ENCODE data around the gene SPTBN1.
"Not testable (repeated sequence)": the region's sequence is repeated elsewhere in the genome, so short reads cannot be mapped to it uniquely, and the experiment has no call there.

The SPTBN1 gene

DNA sequence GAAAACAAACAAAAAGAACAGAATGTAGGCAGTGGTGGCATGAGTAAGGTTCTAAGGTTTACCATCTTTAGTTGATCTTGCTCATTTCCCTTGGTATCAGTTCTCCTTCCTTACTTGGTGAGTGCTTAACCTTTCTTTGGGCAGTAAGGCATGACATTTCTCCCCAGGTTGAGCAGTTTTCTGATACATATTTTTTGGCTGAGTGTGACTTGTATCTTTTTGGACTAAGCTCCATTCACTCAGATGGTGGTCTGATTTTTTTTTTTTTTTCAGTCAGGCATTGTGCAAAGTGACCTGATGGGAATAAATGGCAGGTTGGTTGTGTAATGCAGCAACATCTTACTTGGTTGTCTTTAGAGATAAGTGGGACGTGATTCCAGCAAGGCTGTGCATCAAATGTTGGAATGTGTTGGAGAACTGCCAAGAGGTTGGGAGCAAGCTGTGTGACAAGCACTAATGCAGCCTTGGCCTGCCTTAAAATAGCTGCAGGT lies 15.1 kb downstream of the SPTBN1 start:
- no peak for DNase-seq

DNA sequence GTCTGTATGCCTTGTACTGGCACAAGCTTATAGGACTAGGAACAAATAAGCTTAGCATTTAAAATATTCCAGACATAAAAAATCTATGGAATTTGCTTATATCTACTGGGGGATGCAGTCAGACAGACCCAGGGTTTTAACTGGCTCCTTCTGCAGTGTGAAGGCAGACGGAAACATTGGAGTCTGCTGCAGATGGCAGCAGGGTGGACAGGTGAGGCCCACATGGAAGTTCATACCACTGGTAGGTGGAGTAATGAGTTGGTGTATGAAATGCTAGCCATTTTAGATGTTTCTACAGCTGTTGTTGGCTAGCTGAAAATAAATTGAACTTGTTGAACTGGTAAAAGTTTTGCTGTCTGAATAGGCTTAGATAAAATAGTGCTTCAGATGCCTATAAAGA lies 17.7 kb downstream of the SPTBN1 start:
- no peak for DNase-seq

DNA sequence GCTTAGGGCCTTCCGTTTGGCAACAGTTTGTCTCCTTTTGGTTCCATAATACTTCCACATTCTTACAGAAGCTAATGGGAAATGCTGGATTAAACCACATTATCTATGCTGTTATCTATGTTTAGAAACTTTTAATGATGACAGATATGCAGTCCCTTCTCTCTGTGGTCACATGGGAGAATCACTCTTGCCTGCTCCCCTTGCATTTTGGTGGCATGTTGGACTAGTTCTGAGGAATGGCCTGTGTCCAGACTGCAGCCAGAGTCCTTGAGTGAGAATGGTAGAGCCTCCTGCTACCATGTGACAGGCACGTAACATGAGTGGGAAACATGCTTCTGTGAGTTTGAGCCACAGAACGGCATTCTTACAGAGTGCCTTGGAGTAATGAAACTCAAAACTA lies 19.2 kb downstream of the SPTBN1 start:
- DNase-seq: no peak

DNA sequence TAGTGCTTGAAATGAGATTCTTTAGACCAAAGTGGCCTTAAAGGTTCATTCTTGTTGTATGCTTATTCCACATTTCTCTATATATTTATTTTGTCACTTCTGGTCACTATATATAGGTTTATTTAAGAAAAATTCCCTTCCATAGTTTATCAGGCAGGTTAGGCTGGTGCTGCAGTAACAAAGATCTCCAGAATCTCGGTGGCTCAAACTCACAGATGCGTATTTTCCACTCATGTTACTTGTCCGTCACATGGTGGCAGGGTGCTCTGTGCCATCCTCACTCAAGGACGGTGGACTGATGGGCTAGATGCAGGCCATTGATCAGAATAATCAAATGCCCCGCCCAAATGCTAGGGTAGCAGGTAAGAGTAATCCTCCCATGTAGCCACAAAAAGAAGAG lies 19.8 kb downstream of the SPTBN1 start:
- no peak for DNase-seq

DNA sequence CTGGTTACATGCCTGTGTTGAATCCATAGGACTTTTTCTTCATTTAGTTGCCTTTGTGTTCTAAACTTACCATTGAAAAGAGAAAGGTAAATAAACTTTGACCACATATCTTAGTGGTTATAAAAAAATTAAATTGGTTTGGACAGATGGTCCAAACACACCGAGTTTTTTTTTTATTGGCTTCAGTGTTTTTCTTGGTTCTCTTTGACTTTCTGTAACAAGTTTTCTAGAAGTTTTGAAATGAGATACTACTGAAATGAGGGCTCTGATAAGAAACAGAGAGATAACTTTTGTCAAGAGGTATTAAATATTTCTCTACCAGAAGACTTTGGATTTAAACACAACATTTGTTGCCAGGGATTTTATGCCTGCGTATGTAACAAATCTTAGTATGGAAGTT lies 20.7 kb downstream of the SPTBN1 start:
- no peak for DNase-seq

DNA sequence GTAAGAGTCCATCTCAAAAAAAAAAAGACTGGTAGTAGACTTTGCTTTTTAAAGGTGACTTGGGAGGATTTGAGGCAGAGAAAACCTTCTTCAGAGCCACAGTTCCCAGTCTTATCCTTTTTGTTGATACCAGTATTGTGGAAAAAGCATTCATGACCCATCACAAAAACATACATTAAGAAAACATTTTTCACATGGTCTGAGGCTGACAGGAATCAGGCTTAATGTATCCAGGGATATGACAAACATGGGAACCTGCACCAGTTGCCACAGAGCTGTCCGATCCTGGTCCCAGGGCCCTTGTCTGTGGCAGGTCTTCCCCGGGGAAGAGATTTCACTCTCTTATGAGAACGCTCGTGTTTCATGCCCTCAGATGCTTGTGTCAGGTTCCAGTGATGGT lies 21.8 kb downstream of the SPTBN1 start:
- DNase-seq: no peak

DNA sequence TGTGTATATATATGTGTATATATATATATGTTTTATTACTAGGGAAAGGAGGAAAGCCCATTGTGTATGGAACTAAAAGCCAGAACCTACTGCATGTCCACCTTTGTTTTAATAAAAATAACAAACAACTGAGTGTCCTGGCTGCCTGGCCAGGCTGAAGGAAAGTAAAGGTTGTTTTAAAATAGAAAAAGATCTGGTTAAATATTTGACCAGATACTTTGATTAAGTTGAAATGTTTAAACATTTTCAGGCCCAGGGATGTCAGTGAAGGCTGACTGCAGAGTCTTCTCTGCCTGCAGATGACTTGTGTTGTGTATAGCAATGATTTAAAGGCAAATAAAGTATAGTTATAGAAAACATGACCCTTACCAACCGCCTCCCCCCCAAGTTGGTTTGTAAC lies 22.8 kb downstream of the SPTBN1 start:
- no peak for DNase-seq

DNA sequence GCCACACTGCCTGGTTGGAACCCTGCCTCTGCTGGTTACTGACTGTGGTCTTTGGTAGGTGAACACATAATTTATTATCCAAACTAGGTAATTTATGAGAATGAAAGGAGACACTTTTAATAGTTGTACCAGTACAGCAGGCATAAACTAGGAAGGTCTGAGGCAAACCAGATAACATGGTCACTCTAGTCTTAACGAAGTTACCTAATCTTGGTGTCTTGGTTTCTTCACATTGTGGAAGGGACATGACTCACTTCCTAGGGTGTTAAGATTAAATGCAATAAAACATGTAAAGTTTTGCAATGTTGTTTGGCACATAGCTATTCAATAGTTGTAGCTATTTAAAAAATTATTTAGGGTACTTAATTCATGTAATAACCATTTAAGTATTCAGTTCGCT lies 23.3 kb downstream of the SPTBN1 start:
- no peak for DNase-seq

DNA sequence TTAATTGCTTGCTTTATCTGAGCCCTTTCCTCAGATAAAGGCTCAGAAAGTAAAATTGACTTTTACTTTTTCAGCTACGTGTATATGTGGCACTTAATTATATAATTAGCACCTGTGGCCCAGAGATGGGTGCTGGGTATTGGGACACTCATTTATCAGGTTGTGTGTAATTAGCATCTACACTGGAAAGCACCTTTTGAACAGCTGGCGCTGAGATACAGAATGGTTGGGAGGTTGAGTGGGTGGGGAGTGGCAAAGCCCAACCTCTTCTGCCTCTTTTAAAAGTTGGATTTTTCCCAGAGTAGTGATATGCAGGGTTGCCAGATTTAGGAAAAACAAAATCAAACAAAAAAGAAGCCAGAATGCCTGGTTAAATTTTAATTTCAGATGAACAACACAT lies 23.9 kb downstream of the SPTBN1 start:
- no peak for DNase-seq

DNA sequence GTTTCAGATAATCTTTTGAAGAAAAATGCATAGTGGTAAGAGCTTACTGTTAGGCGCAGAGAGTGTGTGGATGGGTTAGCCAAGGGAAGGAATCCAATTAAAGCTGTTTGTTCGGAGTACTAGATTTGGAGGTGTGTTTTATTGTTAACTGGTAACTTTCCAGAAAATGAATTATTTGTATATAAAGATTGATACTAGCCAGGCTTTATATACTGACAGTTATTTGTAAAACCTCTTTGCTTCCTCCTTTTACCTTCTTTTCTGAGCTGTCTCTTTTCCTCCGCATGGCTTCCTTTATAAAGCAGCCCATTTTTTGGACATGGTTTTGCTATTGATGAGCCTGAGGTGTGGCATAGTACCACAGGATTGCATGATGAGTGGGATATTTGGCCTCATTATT lies 25.6 kb downstream of the SPTBN1 start:
- no peak for DNase-seq

DNA sequence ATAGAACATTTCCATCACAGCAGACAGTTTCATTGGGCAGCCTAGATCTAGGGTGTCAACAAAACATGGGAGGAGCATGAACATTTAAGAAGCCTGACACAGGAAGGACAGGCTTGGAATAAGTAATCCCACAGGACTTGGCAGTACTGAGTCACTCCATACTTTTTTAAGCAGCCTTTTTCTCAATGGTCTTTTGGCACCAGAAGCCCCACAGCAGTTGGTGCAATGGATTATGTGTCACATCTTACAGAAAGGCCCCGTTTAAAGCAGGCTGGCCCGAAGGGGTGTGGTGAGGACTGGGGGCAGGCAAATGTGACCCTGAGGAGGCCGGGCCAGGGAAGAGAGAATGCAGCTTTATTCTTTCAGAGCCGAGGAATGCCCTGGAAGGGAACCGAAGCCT lies 26.6 kb downstream of the SPTBN1 start:
- DNase-seq: no peak

DNA sequence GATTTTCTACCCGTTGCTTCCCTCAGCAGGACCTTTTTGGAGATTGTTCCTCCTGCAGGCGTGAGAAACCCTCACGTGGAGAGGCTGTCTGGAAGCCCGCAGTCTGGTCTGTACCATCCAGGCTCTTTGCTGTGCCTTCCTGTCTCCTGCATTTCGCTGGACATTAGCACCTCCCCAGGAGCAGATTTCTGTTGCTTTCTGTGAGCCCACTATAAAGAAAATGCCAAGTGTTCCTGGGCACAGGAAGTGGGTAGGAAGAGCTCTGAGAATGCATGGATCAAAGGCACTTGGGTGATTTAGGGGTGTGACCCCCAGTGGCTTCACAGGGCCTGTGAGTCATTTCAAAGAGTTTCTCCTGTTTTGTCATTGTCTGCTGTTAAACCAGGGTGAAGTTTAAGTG lies 27.3 kb downstream of the SPTBN1 start:
- DNase-seq: no peak

DNA sequence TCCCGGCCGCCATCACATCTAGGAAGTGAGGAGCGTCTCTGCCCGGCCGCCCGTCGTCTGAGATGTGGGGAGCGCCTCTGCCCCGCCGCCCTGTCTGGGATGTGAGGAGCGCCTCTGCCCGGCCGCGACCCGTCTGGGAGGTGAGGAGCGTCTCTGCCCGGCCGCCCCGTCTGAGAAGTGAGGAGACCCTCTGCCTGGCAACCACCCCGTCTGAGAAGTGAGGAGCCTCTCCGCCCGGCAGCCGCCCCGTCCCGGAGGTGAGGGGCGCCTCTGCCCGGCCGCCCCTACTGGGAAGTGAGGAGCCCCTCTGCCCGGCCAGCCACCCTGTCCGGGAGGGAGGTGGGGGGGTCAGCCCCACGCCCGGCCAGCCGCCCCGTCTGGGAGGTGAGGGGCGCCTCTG lies 29.6 kb downstream of the SPTBN1 start:
- not testable (repeated sequence) for DNase-seq

DNA sequence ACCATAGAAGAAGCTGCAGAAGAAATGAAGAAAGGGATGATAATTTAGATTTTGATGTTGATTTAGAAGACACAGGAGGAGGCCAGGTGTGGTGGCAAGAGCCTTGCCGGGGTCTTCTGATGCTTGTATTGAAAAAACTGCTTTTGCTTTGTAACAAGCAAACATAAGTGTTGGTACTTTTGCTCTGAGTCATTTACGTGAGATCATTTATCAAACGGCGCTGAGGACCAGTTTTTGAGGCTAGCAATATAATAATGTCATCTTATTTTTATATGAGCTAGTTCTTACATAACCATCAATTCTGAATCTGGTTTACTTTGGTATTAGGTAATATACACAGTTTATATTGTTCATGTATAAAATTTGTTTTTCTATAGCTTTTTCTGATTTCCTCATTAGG lies 30.6 kb downstream of the SPTBN1 start:
- DNase-seq: no peak

DNA sequence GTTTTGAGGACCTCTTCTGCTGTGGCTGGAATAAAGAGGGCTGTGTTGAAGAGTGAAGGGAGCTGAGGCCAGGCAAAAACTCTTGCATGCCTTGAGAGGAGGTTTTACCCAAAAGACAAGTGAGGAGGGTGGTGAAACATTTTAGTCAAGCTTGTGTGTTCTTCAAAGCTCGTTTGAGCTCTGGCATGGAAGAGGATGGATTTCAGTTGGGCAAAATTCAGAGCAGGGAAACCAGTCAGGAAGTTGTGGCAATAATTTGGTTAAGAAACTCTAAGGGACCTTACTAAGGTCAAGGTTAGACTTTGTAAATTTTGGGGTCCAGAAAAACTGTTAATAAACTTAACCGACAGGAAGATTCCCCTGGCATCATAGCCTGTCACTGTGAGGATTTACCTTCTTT lies 34.7 kb downstream of the SPTBN1 start:
- DNase-seq: no peak

DNA sequence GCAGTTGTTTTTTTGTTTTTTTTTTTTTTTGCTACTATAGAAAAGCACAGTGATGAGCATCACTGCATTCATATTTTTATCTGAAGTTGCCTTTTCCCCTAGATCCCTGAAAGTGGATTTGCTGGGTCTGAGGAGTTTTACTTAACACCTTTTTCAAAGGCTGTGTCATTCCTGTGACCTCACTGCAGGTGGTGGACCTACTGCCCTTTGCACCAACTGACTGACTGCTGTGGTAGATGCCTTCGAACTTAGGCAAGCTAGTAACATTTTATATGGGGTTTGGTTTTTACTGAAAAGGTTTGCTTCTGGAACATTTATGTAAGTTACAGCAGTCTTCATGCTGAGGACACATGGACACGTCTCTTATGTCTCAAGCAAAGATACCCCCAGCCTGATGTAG lies 36.2 kb downstream of the SPTBN1 start:
- no peak for DNase-seq

DNA sequence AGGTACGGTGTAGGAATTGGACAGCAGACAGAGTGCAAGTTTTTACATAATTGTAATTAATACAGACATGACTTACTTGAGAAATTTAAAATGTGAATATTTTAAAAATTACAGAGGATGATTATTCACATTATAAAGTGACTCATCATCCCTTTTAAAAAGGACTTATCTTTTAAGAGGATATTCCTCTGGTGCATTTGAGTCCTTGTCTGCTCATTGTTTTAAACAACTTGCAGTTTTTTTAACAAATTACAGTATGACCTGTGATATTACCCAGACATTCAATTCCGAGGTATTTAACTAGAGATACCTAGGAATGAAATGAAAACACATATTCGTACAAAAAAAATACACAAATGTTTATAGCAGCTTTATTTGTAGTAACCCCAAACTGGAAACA lies 38.0 kb downstream of the SPTBN1 start:
- no peak for DNase-seq

DNA sequence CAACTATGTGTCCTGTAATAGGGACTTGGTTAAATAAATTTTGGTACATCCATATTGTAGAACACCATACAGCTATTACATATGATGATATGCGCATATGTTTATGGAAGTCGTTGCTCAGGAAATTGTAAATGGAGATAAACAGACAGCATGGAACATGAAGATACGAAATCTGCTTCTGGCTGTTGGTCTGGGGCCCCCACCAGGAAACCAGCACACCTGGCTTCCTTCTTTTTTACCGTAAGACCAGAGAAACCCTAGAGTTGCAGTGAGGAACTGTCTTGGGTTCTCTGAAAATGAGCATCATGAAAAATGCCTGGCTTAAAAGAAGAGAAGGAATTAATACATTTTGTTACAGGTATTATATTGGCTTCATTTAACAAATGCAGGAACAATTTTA lies 40.8 kb downstream of the SPTBN1 start:
- no peak for DNase-seq

DNA sequence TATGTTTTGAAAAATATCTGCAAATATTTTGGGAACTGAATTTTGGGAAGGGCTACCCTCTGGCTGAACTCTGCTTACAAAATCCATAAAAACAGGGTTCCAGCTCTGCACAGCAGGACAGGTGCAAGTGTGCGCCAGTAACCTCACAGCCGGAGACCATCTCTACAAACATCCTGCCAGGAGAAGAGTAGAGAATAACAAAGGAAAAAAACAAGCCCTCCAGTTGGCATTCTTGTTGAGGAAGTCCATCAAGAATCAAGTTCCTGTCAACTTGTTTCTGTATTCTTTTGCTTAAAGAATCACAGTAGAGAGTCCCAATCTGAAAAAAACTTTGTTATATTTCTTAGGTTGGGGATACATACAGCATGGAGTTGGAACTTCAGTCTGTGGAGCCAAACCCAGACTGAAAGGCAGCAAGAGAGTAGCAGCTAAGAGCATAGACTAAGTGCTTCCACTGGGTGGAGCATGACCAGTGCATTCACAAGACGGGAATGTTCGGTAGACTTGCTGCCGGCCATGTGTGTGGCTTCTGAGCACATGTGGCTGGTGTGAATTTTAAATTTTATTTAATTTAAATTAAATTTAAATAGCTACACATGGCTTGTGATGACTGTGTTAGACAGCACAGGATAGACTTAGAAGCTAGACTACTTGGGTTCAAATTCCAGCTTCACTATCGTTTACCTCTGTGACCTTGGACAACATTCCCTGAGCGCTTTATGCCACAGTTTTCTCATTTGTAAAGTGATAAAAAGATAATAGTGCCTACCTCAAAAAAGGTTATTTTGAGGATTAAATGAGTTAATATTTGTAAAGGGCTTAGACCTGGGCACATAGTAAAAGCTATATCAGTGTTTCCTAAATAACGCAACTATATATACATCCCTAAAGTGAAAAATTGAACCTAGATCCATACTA lies 41.9 kb downstream of the SPTBN1 start:
- no peak for DNase-seq

DNA sequence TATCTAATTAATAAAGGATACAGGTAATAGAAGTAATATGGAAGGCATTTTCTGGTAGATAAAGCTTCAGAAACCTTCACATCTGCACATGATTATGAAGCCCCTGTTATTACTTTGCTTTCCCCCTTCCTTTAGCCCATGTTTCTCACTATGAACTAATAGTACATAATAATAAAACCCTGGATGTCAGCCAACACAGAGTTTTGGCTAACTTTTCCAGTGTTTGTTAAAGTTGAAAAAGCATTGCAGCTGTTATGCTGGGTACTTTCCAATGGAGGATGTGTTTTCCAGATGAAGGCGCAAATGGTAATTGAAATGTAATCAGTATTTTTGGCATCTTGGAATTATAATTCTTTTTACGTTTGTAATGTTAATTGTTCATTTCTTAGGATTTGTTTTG lies 43.5 kb downstream of the SPTBN1 start:
- no peak for DNase-seq

DNA sequence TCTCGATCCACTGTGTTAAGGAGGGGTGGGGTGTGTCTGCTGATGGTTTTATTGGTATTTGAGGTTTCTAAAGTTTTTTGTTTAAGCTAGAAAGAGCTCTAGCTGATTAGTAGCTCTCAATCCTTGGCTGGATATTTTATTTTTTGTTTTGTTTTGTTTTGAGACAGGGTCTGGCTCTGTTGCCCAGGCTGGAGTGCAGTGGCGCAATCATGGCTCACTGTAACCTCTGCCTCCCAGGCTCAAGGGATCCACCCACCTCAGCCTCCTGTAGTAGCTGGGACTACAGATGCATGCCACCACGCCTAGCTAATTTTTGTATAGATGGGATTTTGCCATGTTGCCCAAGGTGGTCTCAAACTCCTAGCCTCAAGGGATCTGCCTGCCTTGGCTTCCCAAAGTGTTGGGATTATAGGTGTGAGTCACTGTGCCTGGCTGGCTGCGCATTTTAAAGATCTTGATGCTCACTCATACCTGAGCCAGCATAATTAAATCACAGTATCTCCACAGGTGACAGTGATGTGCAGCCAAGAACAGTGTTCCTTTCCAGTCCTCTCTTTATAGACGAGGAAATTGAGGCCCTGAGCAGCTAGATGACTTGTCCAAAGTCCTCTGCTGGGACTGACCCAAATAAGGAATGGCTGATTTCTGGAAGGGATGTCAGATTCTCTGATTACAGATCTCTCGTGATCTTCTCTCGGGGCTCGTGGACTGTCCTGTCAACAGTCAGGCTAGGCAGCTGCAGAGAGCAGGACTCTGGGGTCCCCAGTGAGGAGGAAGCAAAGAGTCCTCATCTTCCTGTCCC lies 44.5 kb downstream of the SPTBN1 start:
- no peak for DNase-seq

DNA sequence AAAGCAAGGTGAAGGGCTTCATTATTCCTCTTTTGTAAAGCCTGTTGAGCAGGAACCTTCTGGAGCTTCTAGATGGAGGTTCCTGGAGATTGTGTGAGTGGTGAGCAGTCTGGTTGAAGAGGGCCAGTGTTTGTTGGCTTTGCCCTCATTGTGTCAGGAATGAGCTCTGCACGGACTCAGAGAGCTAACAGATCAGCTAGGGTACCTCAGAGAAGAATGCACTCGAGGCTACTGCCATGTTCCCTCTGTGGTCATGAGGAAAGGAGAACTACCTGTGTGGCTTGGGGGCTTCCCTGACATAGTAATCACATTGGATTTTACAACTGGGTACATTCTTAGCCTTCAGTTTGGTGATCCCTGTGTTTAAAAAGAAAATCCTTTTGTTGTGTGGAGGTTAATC lies 46.6 kb downstream of the SPTBN1 start:
- DNase-seq: no peak

DNA sequence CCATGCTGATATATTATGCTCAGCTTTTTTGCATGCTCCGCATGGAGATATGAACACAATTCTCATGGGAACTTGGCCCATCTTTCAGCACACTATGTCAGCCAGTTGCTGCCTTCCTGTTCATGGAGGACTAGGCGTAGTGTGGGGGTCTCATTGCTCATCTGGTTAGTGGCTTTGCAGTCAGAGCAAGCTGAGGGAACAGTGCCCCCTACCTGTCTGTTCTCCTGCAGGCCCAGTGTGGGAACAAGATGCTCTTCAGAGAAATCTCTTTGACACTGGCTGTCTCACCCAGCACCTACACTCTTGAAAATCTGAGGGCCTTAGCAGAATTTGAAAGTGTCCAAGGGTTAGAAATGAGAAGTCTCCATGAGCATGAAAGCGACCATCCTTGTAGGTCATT lies 47.1 kb downstream of the SPTBN1 start:
- DNase-seq: peak; percentile 15

DNA sequence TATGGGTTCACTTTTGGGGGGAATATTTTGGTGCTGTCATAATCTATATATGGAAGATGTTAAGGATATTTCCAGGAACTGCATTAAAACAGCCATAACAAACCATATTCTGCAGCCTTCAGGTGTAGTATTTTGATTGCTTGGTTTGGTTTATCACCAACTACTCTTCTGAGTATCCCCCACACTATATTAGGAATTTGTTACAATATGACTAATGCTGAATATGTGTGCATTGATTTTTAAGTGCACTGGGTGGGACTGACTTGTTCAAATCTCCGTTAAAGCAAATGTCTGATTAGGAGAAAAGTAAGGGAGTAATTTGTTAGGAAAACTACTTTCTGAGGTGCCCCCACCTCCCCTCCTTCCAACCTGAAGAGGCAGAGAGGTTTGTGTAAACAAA lies 47.7 kb downstream of the SPTBN1 start:
- DNase-seq: no peak
